ENCODE measurements around the gene GPATCH1.

DNA sequence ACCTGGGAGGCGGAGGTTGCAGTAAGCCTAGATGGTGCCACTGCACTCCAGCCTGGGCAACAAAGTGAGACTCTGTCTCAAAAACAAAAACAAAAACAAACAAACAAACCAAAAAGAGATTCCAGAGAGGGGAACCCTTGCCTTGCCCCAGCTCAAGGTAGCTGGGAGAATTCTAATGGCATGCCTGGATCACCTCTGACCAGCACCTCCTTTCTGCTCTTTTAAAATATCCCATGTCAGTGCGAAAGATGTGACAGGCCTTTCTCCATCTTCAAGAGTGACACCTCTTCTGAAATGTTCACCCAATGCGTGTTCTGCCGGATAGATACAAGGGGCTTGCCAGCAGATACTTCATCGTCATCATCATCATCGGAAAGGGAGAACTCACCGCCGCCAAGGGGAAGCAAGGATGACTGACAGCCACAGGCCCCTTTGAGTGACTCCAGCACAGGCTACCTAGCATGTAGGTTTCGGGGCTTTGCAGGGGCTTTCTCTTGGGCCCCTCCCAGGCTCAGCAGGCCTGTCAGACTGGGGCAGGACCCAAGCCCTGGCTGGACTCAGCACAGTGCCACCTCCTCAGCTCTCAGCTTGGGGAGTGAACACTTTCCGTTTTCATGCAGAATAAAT, 94.3 kb downstream of the GPATCH1 start:
- TF ChIP-seq, protein P1, sequence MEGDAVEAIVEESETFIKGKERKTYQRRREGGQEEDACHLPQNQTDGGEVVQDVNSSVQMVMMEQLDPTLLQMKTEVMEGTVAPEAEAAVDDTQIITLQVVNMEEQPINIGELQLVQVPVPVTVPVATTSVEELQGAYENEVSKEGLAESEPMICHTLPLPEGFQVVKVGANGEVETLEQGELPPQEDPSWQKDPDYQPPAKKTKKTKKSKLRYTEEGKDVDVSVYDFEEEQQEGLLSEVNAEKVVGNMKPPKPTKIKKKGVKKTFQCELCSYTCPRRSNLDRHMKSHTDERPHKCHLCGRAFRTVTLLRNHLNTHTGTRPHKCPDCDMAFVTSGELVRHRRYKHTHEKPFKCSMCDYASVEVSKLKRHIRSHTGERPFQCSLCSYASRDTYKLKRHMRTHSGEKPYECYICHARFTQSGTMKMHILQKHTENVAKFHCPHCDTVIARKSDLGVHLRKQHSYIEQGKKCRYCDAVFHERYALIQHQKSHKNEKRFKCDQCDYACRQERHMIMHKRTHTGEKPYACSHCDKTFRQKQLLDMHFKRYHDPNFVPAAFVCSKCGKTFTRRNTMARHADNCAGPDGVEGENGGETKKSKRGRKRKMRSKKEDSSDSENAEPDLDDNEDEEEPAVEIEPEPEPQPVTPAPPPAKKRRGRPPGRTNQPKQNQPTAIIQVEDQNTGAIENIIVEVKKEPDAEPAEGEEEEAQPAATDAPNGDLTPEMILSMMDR (conservative IDR thresholded peaks at IDR 0.05; ENCODE audit: low read length) = no peak
- TF ChIP-seq EZH2phosphoT487 (IDR thresholded peaks at IDR 0.05; ENCODE audit: borderline replicate concordance) = no peak

Measured in Loucy (cell line).